Osteoblast (primary cell): ENCODE results near the gene AACS. TPM values are rescaled to one million over a fixed set of nuclear protein-coding genes. Genes with fewer than 3 reads are reported as not detected.

Experiments used
- DNase-seq: peaks from one replicate; pipeline ENCODE4 v3.0.0; 2011; ENCODE audit warnings: low spot score, mixed read lengths; ENCODE audit not compliant: insufficient read length; ENCODE audit errors: missing footprints
- H2AFZ ChIP-seq: 2 replicates; pipeline ENCODE4 v1.6.0; 2011; ENCODE audit warnings: mild to moderate bottlenecking, low read length
- H3K27ac ChIP-seq: 2 replicates; pipeline ENCODE4 v1.5.1; 2011; ENCODE audit warnings: mild to moderate bottlenecking, low read depth, low read length, moderate library complexity
- H3K27me3 ChIP-seq: 2 replicates; pipeline ENCODE4 v1.6.0; 2012; ENCODE audit warnings: mild to moderate bottlenecking, control low read depth, inconsistent platforms, low read length, moderate library complexity; ENCODE audit not compliant: insufficient read depth
- H3K36me3 ChIP-seq: 2 replicates; pipeline ENCODE4 v1.5.1; 2011; ENCODE audit warnings: mild to moderate bottlenecking, low read length, control low read depth, moderate library complexity; ENCODE audit not compliant: insufficient read depth
- H3K4me1 ChIP-seq: 2 replicates; pipeline ENCODE4 v1.5.1; 2011; ENCODE audit warnings: mild to moderate bottlenecking, low read length, control low read depth, moderate library complexity; ENCODE audit not compliant: insufficient read depth
- H3K4me2 ChIP-seq: 2 replicates; pipeline ENCODE4 v1.6.0; 2011; ENCODE audit warnings: mild to moderate bottlenecking, low read length; ENCODE audit not compliant: insufficient read depth
- H3K4me3 ChIP-seq: fragments of 200-600 bp; sonication (generic); 3 replicates; pipeline ENCODE4 v1.5.1; 2012; ENCODE audit warnings: mild to moderate bottlenecking, low read length, inconsistent platforms; ENCODE audit not compliant: insufficient read depth
- H3K79me2 ChIP-seq: 2 replicates; pipeline ENCODE4 v1.6.0; 2012; ENCODE audit warnings: mild to moderate bottlenecking, low read length, control low read depth, inconsistent platforms; ENCODE audit not compliant: insufficient read depth
- H3K9me3 ChIP-seq: 2 replicates; pipeline ENCODE4 v1.5.1; 2011; ENCODE audit warnings: low read depth, low read length, control low read depth
- H4K20me1 ChIP-seq: 2 replicates; pipeline ENCODE4 v1.6.0; 2012; ENCODE audit warnings: mild to moderate bottlenecking, low read length, control low read depth; ENCODE audit not compliant: insufficient read depth
- total RNA-seq: library from RNA; depleted of rRNA; stranded (reverse); fragments of >200 nt; gene quantifications from 2 replicates; pipeline ENCODE4 v1.2.3, GENCODE V29; 2012
- TF ChIP-seq, protein P1 (sequence below): IDR thresholded peaks from 2 replicates; pipeline ENCODE4 v1.5.1; 2011; ENCODE audit warnings: mild to moderate bottlenecking, low read depth, low read length, moderate library complexity; ENCODE audit errors: extremely low read depth

Gene AACS
- total RNA-seq, 1 donor: 26.4 TPM

DNA sequence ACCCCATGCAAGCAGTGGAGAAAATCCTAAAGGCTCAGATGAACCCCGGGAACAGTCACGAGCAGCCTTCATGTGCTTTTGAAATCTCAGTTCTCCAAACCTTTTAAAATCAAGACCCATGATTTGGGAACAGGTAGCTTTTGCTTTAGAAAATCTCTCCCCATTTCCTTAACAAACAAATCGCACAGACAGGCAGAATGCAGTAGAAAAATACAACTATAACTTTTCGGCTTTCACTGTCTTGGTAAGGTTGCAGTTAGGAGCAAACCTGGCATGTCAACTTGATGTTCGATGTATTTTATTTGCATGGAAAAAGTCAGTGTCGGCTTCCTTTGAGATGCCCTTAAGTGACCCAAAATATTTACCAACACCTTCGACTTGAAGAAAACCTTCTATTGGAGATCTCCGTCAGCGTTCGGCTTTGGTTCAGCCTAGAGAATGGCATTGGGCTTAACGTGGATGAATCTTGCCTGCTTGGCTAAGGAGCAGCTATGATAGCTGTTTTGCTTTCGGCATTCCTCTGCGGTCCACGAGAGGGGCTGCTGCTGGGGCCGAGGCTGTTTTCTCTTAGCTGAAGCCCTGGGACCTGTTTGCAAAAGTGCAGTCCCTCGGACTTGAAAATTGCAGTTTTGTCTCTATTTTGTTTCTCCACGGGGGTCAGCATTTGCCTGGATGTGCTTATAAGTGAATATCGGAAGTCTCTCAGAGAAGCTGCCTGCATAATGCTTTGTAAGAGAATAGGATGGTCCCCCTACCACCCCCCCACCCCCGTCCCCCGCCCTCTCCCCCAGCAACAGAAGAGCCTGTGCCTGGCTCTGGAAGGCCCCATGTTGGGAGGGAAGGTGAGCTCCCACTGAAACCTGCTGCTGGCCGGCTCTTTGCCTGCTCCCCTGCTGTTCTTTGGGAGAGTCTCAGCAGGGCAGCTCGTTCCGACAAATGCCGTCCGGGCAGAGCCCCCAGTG, 122.8 kb downstream of the AACS start:
- Histone ChIP-seq H3K9me3 (no peaks in the 10 kb centered on the region), H2AFZ (no peak overlapping the region), H3K27me3 (peaks cover 32% of the 10 kb centered on the region), H4K20me1 (no peaks in the 10 kb centered on the region), H3K4me2 (no peak overlapping the region), H3K27ac (no peak overlapping the region), H3K4me1 (peaks cover 4% of the 10 kb centered on the region), H3K4me3 (no peak overlapping the region), H3K79me2 (no peaks in the 10 kb centered on the region), H3K36me3 (no peaks in the 10 kb centered on the region)
- no peak for DNase-seq
- TF ChIP-seq, protein P1, sequence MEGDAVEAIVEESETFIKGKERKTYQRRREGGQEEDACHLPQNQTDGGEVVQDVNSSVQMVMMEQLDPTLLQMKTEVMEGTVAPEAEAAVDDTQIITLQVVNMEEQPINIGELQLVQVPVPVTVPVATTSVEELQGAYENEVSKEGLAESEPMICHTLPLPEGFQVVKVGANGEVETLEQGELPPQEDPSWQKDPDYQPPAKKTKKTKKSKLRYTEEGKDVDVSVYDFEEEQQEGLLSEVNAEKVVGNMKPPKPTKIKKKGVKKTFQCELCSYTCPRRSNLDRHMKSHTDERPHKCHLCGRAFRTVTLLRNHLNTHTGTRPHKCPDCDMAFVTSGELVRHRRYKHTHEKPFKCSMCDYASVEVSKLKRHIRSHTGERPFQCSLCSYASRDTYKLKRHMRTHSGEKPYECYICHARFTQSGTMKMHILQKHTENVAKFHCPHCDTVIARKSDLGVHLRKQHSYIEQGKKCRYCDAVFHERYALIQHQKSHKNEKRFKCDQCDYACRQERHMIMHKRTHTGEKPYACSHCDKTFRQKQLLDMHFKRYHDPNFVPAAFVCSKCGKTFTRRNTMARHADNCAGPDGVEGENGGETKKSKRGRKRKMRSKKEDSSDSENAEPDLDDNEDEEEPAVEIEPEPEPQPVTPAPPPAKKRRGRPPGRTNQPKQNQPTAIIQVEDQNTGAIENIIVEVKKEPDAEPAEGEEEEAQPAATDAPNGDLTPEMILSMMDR: no peak

DNA sequence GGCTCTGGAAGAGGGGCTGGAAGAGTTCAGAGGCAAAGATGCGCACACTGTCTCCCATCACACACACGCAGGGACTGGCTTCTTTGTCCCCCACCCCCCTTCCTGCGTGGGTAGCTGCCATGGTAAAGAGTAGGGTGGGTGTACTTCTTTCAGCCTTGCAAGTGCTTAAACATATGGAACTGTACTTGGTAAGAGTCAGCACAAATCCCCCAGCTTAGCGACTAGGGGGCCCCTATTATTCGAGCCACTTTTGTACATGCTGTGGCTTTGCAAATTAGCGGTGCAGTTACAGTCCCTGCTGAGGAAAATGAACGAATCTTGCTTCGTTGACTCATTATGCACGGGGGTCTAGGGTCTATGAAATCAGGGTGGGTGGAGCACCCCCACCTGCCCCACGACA, 123.8 kb downstream of the AACS start:
- H3K4me1 ChIP-seq: no peaks in the 10 kb centered on the region
- H2AFZ ChIP-seq: no peak overlapping the region
- no peaks in the 10 kb centered on the region for H4K20me1 ChIP-seq
- no peak for DNase-seq
- no peaks in the 10 kb centered on the region for H3K79me2 ChIP-seq
- H3K4me3 ChIP-seq: no peak overlapping the region
- no peak overlapping the region for H3K4me2 ChIP-seq
- H3K27ac ChIP-seq: no peak overlapping the region
- peaks cover 32% of the 10 kb centered on the region for H3K27me3 ChIP-seq
- TF ChIP-seq, protein P1: no peak
- H3K9me3 ChIP-seq: no peaks in the 10 kb centered on the region
- H3K36me3 ChIP-seq: no peaks in the 10 kb centered on the region

DNA sequence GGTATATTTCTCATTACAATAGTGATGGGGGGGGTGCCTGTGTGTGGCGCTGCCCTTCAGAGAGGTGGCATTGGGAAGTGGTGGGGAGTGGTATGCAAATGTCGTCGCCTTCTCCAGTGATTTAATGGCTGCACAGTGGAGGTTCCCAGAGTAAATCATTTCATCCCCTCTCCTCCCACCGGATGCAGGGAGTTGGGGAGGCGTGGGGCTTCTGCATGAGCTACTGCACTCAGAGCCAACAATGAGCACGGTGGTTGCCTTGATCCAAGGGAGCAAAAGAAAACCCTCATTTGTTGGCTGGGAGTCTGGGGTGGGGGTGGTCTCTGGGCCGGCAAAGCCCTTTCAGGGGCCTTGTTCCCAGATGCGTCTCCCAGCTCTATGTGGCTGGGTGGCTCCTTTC, 124.3 kb downstream of the AACS start:
- Histone ChIP-seq H3K27me3 (peaks cover 32% of the 10 kb centered on the region), H3K36me3 (no peaks in the 10 kb centered on the region), H3K4me3 (no peak overlapping the region), H2AFZ (no peak overlapping the region), H3K9me3 (no peaks in the 10 kb centered on the region), H3K4me2 (no peak overlapping the region), H3K79me2 (no peaks in the 10 kb centered on the region), H3K4me1 (no peaks in the 10 kb centered on the region), H4K20me1 (no peaks in the 10 kb centered on the region), H3K27ac (no peak overlapping the region)
- DNase-seq: no peak
- TF ChIP-seq, protein P1: no peak

DNA sequence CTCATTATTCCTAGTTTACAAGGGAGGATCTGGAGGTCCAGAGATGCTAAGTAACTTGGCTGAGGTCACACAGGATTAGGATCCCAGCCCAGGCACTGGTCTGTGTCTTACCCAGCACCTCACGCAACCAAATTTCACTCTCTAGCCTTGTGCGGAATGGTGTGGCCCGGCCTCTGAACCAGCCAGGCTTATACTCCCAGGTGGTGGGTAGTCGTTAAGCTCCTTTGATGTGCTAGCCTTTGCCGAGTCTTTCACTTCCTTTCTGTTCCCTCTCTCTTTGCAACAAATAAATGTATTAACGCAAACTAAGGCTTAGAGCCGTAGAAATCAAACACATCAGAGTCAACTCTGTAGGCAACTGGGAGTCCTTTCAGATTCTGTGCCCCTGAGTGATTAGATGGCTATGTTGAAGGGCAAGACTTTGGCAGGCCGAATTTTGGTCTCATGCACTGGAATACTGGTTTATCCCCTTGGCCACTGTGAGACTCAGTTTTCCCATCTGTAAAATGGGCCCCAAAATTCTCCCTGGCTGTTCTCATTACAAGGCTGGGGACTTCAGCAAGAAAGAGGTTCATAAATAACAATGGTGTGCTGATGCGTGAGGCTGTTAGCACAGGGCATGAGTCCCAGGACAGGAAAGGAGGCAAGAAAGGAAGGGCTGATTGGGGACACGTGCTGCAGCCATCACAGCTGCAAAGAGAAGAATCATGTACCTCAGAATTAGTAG, 126.3 kb downstream of the AACS start:
- H3K27me3 ChIP-seq: peaks cover 32% of the 10 kb centered on the region
- no peak for DNase-seq
- TF ChIP-seq, protein P1: no peak
- H3K4me3 ChIP-seq: no peak overlapping the region
- H3K4me1 ChIP-seq: no peaks in the 10 kb centered on the region
- no peaks in the 10 kb centered on the region for H3K79me2 ChIP-seq
- no peak overlapping the region for H3K27ac ChIP-seq
- no peak overlapping the region for H2AFZ ChIP-seq
- no peak overlapping the region for H3K4me2 ChIP-seq
- no peaks in the 10 kb centered on the region for H3K9me3 ChIP-seq
- no peaks in the 10 kb centered on the region for H3K36me3 ChIP-seq
- H4K20me1 ChIP-seq: no peaks in the 10 kb centered on the region
